Measurements from ENCODE around the gene ANKMY2.
"Not testable (repeated sequence)": the region's sequence is repeated elsewhere in the genome, so short reads cannot be mapped to it uniquely, and the experiment has no call there.

ANKMY2 gene

GRCh38 chr7:16626388-16626787 is 19.2 kb downstream of the ANKMY2 start:
- DNase-seq (ENCODE audit: low read depth in 3 of 3) = no peak

- no peak for DNase-seq (ENCODE audit: low read depth in 3 of 3)
These were observed 25.6 kb downstream of the ANKMY2 start for GRCh38 chr7:16619979-16620408.

GRCh38 chr7:16616542-16616941 is 29.0 kb downstream of the ANKMY2 start:
- no peak for DNase-seq (ENCODE audit: low read depth in 3 of 3)

- DNase-seq (ENCODE audit: low read depth in 3 of 3) = no peak
These were observed 29.4 kb downstream of the ANKMY2 start for GRCh38 chr7:16616122-16616521.

- DNase-seq (ENCODE audit: low read depth in 3 of 3) = no peak
These were observed 30.3 kb downstream of the ANKMY2 start for GRCh38 chr7:16615228-16615627.

GRCh38 chr7:16611711-16612110 is 33.8 kb downstream of the ANKMY2 start:
- DNase-seq (ENCODE audit: low read depth in 3 of 3) = no peak

GRCh38 chr7:16609842-16610450 is 35.6 kb downstream of the ANKMY2 start:
- no peak for DNase-seq (ENCODE audit: low read depth in 3 of 3)

GRCh38 chr7:16606704-16607103 is 38.9 kb downstream of the ANKMY2 start:
- no peak for DNase-seq (ENCODE audit: low read depth in 3 of 3)

- DNase-seq (ENCODE audit: low read depth in 3 of 3) = no peak
These were observed 41.5 kb downstream of the ANKMY2 start for GRCh38 chr7:16604054-16604453.

GRCh38 chr7:16603633-16604032 is 41.9 kb downstream of the ANKMY2 start:
- DNase-seq (ENCODE audit: low read depth in 3 of 3) = no peak

- no peak for DNase-seq (ENCODE audit: low read depth in 3 of 3)
These were observed 45.7 kb downstream of the ANKMY2 start for GRCh38 chr7:16599860-16600259.

GRCh38 chr7:16598015-16598414 is 47.5 kb downstream of the ANKMY2 start:
- DNase-seq (ENCODE audit: low read depth in 3 of 3) = no peak

GRCh38 chr7:16595596-16595995 is 50.0 kb downstream of the ANKMY2 start:
- DNase-seq (ENCODE audit: low read depth in 3 of 3) = not testable (repeated sequence)

- DNase-seq (ENCODE audit: low read depth in 3 of 3) = no peak
These were observed 50.9 kb downstream of the ANKMY2 start for GRCh38 chr7:16594676-16595075.

- DNase-seq (ENCODE audit: low read depth in 3 of 3) = no peak
These were observed 51.5 kb downstream of the ANKMY2 start for GRCh38 chr7:16594061-16594460.

- no peak for DNase-seq (ENCODE audit: low read depth in 3 of 3)
These were observed 53.2 kb downstream of the ANKMY2 start for GRCh38 chr7:16592395-16592794.

- DNase-seq (ENCODE audit: low read depth in 3 of 3) = no peak
These were observed 55.1 kb downstream of the ANKMY2 start for GRCh38 chr7:16590424-16590823.

GRCh38 chr7:16589881-16590280 is 55.7 kb downstream of the ANKMY2 start:
- no peak for DNase-seq (ENCODE audit: low read depth in 3 of 3)

GRCh38 chr7:16587790-16588189 is 57.8 kb downstream of the ANKMY2 start:
- no peak for DNase-seq (ENCODE audit: low read depth in 3 of 3)

- no peak for DNase-seq (ENCODE audit: low read depth in 3 of 3)
These were observed 58.4 kb downstream of the ANKMY2 start for GRCh38 chr7:16587129-16587528.

- DNase-seq (ENCODE audit: low read depth in 3 of 3) = no peak
These were observed 59.3 kb downstream of the ANKMY2 start for GRCh38 chr7:16586081-16586874.

- no peak for DNase-seq (ENCODE audit: low read depth in 3 of 3)
These were observed 60.0 kb downstream of the ANKMY2 start for GRCh38 chr7:16585540-16585939.

- no peak for DNase-seq (ENCODE audit: low read depth in 3 of 3)
These were observed 61.7 kb downstream of the ANKMY2 start for GRCh38 chr7:16583834-16584233.
